LNCaP clone FGC (cell line): ENCODE results near the gene BTBD16.

Experiments used
- DNase-seq: peaks from one replicate; pipeline ENCODE4 v3.0.0-alpha.2; 2011; ENCODE audit warnings: low read depth
- H3K4me3 ChIP-seq: 2 replicates; pipeline ENCODE4 v1.5.1; 2011; ENCODE audit warnings: mild to moderate bottlenecking, low read depth, low read length, control low read depth
- CTCF ChIP-seq: IDR thresholded peaks from 2 replicates; pipeline ENCODE4 v1.5.1; 2012; ENCODE audit warnings: mild to moderate bottlenecking; ENCODE audit not compliant: control insufficient read depth, insufficient read depth; ENCODE audit errors: extremely low read depth

The BTBD16 gene

GRCh38 chr10:122346326-122346950, 75.3 kb downstream of the BTBD16 start:
- no peak for TF ChIP-seq CTCF
- DNase-seq: no peak
- H3K4me3 ChIP-seq: no peak overlapping the region

- H3K4me3 ChIP-seq: no peak overlapping the region
- no peak for TF ChIP-seq CTCF
- DNase-seq: no peak
Measured at GRCh38 chr10:122347170-122347841, 76.2 kb downstream of the BTBD16 start.

- no peak for DNase-seq
- TF ChIP-seq CTCF: no peak
- H3K4me3 ChIP-seq: no peak overlapping the region
Measured at GRCh38 chr10:122348512-122348911, 77.4 kb downstream of the BTBD16 start.

GRCh38 chr10:122348935-122349361, 77.9 kb downstream of the BTBD16 start:
- no peak for DNase-seq
- no peak overlapping the region for H3K4me3 ChIP-seq
- TF ChIP-seq CTCF: no peak

GRCh38 chr10:122349758-122350369, 78.8 kb downstream of the BTBD16 start:
- no peak for DNase-seq
- TF ChIP-seq CTCF: no peak
- no peak overlapping the region for H3K4me3 ChIP-seq

- no peak for DNase-seq
- no peak overlapping the region for H3K4me3 ChIP-seq
- TF ChIP-seq CTCF: no peak
Measured at GRCh38 chr10:122350893-122351292, 79.8 kb downstream of the BTBD16 start.
